Memory B cell (primary cell): Measurements from ENCODE around the gene GNB1.
"Not testable (repeated sequence)": the region's sequence is repeated elsewhere in the genome, so short reads cannot be mapped to it uniquely, and the experiment has no call there.

Experiments used
- ATAC-seq: fragments of 150-1000 bp; cut with Tn5 transposase; 2 replicates; pipeline ENCODE4 v1.10.0; 2021; ENCODE audit warnings: low read depth, mild to moderate bottlenecking, moderate library complexity
- DNase-seq, 2 donors: peaks; one replicate each; pipeline ENCODE4 v3.0.0; 2022; ENCODE audit warnings: low spot score in 2 of 2
- H3K27ac Mint-ChIP-seq: one replicate; pipeline ENCODE4 v1.8.0; 2022; ENCODE audit warnings: mild to moderate bottlenecking, moderate library complexity, mixed read lengths
- H3K27me3 Mint-ChIP-seq: one replicate; pipeline ENCODE4 v1.8.0; 2022; ENCODE audit warnings: mixed read lengths
- H3K36me3 Mint-ChIP-seq: one replicate; pipeline ENCODE4 v1.8.0; 2022; ENCODE audit warnings: mild to moderate bottlenecking, mixed read lengths
- H3K4me1 Mint-ChIP-seq: one replicate; pipeline ENCODE4 v1.8.0; 2022; ENCODE audit warnings: mixed read lengths
- H3K4me3 Mint-ChIP-seq: one replicate; pipeline ENCODE4 v1.8.0; 2022; ENCODE audit warnings: mild to moderate bottlenecking, moderate library complexity, mixed read lengths
- H3K9me3 Mint-ChIP-seq: one replicate; pipeline ENCODE4 v1.8.0; 2022; ENCODE audit warnings: mixed read lengths

The GNB1 gene

GRCh38 chr1:1856161-1856560, 34.7 kb downstream of the GNB1 start:
- not testable (repeated sequence) for ATAC-seq
- peak overlapping the region; percentile 75 for H3K27ac Mint-ChIP-seq

GRCh38 chr1:1853593-1854257, 37.2 kb downstream of the GNB1 start:
- no peaks in the 10 kb centered on the region for H3K27me3 Mint-ChIP-seq

More at GRCh38 chr1:1856161-1856560, 34.7 kb downstream of the GNB1 start:
- not testable (repeated sequence) for H3K4me3 Mint-ChIP-seq, H3K27me3 Mint-ChIP-seq, H3K9me3 Mint-ChIP-seq, DNase-seq, H3K36me3 Mint-ChIP-seq
- H3K4me1 Mint-ChIP-seq = peaks cover 43% of the 10 kb centered on the region

GRCh38 chr1:1852619-1853414, 38.1 kb downstream of the GNB1 start:
- ATAC-seq (no peak), DNase-seq (no peak)
- H3K36me3 Mint-ChIP-seq = peaks cover 11% of the 10 kb centered on the region
- no peaks in the 10 kb centered on the region for H3K27me3 Mint-ChIP-seq
- no peak overlapping the region for H3K4me3 Mint-ChIP-seq
- H3K4me1 Mint-ChIP-seq = peaks cover 46% of the 10 kb centered on the region
- no peaks in the 10 kb centered on the region for H3K9me3 Mint-ChIP-seq
- peak overlapping the region; percentile 13 for H3K27ac Mint-ChIP-seq

More at GRCh38 chr1:1853593-1854257, 37.2 kb downstream of the GNB1 start:
- H3K4me3 Mint-ChIP-seq = peak overlapping the region; percentile 36
- DNase-seq = no peak
- H3K27ac Mint-ChIP-seq = peak overlapping the region; percentile 13
- no peak for ATAC-seq
- H3K36me3 Mint-ChIP-seq = peaks cover 11% of the 10 kb centered on the region
- no peaks in the 10 kb centered on the region for H3K9me3 Mint-ChIP-seq
- H3K4me1 Mint-ChIP-seq = peaks cover 47% of the 10 kb centered on the region

GRCh38 chr1:1847890-1848289, 43.0 kb downstream of the GNB1 start:
- ATAC-seq = peak; percentile 71
- H3K4me3 Mint-ChIP-seq = no peak overlapping the region

GRCh38 chr1:1847061-1847850, 43.6 kb downstream of the GNB1 start:
- Mint-ChIP-seq H3K27ac (peak overlapping the region; percentile 89), H3K36me3 (peaks cover 11% of the 10 kb centered on the region), H3K27me3 (no peaks in the 10 kb centered on the region), H3K4me3 (no peak overlapping the region), H3K4me1 (peaks cover 54% of the 10 kb centered on the region), H3K9me3 (no peaks in the 10 kb centered on the region)
- ATAC-seq (no peak), DNase-seq (no peak)

More at GRCh38 chr1:1847890-1848289, 43.0 kb downstream of the GNB1 start:
- H3K27me3 Mint-ChIP-seq = no peaks in the 10 kb centered on the region
- peaks cover 51% of the 10 kb centered on the region for H3K4me1 Mint-ChIP-seq
- peak overlapping the region; percentile 89 for H3K27ac Mint-ChIP-seq
- H3K36me3 Mint-ChIP-seq = peaks cover 14% of the 10 kb centered on the region
- no peak for DNase-seq
- H3K9me3 Mint-ChIP-seq = no peaks in the 10 kb centered on the region

- Mint-ChIP-seq H3K27ac (peak overlapping the region; percentile 89), H3K9me3 (no peaks in the 10 kb centered on the region), H3K36me3 (peaks cover 10% of the 10 kb centered on the region), H3K27me3 (no peaks in the 10 kb centered on the region), H3K4me3 (no peak overlapping the region), H3K4me1 (peaks cover 59% of the 10 kb centered on the region)
- ATAC-seq (no peak), DNase-seq (no peak)
These were observed 44.4 kb downstream of the GNB1 start for GRCh38 chr1:1846386-1846918.

GRCh38 chr1:1842360-1843146, 48.3 kb downstream of the GNB1 start:
- H3K4me3 Mint-ChIP-seq = peak overlapping the region; percentile 69
- H3K36me3 Mint-ChIP-seq = peaks cover 6% of the 10 kb centered on the region
- peak overlapping the region; percentile 77 for H3K27ac Mint-ChIP-seq
- H3K27me3 Mint-ChIP-seq = no peaks in the 10 kb centered on the region
- H3K9me3 Mint-ChIP-seq = no peaks in the 10 kb centered on the region
- DNase-seq (no peak), ATAC-seq (peak; percentile 69)
- peaks cover 45% of the 10 kb centered on the region for H3K4me1 Mint-ChIP-seq

- Mint-ChIP-seq H3K36me3 (peaks cover 5% of the 10 kb centered on the region), H3K9me3 (no peaks in the 10 kb centered on the region), H3K4me1 (peaks cover 39% of the 10 kb centered on the region), H3K4me3 (peak overlapping the region; percentile 69), H3K27me3 (no peaks in the 10 kb centered on the region), H3K27ac (peak overlapping the region; percentile 77)
- ATAC-seq (peak; percentile 34), DNase-seq (no peak)
These were observed 49.3 kb downstream of the GNB1 start for GRCh38 chr1:1841575-1841995.

GRCh38 chr1:1839311-1839965, 51.4 kb downstream of the GNB1 start:
- no peaks in the 10 kb centered on the region for H3K9me3 Mint-ChIP-seq
- H3K4me3 Mint-ChIP-seq = no peak overlapping the region
- DNase-seq (no peak), ATAC-seq (no peak)
- H3K4me1 Mint-ChIP-seq = peaks cover 35% of the 10 kb centered on the region
- H3K27me3 Mint-ChIP-seq = no peaks in the 10 kb centered on the region
- peaks cover 2% of the 10 kb centered on the region for H3K36me3 Mint-ChIP-seq
- H3K27ac Mint-ChIP-seq = no peak overlapping the region

GRCh38 chr1:1836119-1836518, 54.8 kb downstream of the GNB1 start:
- ATAC-seq (no peak), DNase-seq (no peak)
- H3K27me3 Mint-ChIP-seq = no peaks in the 10 kb centered on the region
- peaks cover 39% of the 10 kb centered on the region for H3K4me1 Mint-ChIP-seq
- H3K27ac Mint-ChIP-seq = no peak overlapping the region
- peaks cover 4% of the 10 kb centered on the region for H3K36me3 Mint-ChIP-seq
- no peaks in the 10 kb centered on the region for H3K9me3 Mint-ChIP-seq
- no peak overlapping the region for H3K4me3 Mint-ChIP-seq

GRCh38 chr1:1835546-1835945, 55.3 kb downstream of the GNB1 start:
- Mint-ChIP-seq H3K9me3 (no peaks in the 10 kb centered on the region), H3K27ac (peak overlapping the region; percentile 68), H3K4me1 (peaks cover 37% of the 10 kb centered on the region), H3K36me3 (peaks cover 4% of the 10 kb centered on the region), H3K27me3 (no peaks in the 10 kb centered on the region), H3K4me3 (no peak overlapping the region)
- no peak for ATAC-seq
- DNase-seq = no peak

GRCh38 chr1:1833916-1834325, 57.0 kb downstream of the GNB1 start:
- peaks cover 6% of the 10 kb centered on the region for H3K36me3 Mint-ChIP-seq
- peak overlapping the region; percentile 86 for H3K27ac Mint-ChIP-seq
- no peaks in the 10 kb centered on the region for H3K27me3 Mint-ChIP-seq
- DNase-seq = peak; percentile 38 to 55
- H3K4me3 Mint-ChIP-seq = peak overlapping the region; percentile 73
- H3K9me3 Mint-ChIP-seq = no peaks in the 10 kb centered on the region
- ATAC-seq = peak; percentile 85
- H3K4me1 Mint-ChIP-seq = peaks cover 37% of the 10 kb centered on the region

- no peaks in the 10 kb centered on the region for H3K27me3 Mint-ChIP-seq
- H3K36me3 Mint-ChIP-seq = peaks cover 6% of the 10 kb centered on the region
- peak overlapping the region; percentile 73 for H3K4me3 Mint-ChIP-seq
- peaks cover 37% of the 10 kb centered on the region for H3K4me1 Mint-ChIP-seq
- no peaks in the 10 kb centered on the region for H3K9me3 Mint-ChIP-seq
- peak overlapping the region; percentile 86 for H3K27ac Mint-ChIP-seq
- ATAC-seq = peak; percentile 86
- peak; percentile 29 to 30 for DNase-seq
These were observed 57.4 kb downstream of the GNB1 start for GRCh38 chr1:1833456-1833855.
